HepG2 (cell line): ENCODE data around the gene CHMP4B. TPM values are rescaled to one million over a fixed set of nuclear protein-coding genes. Genes with fewer than 3 reads are reported as not detected.

ENCODE experiments used
- CAMTA2 ChIP-seq: sonication (generic); formaldehyde crosslinking; IDR thresholded peaks from 2 replicates; pipeline ENCODE4 v1.4.0; 2020; ENCODE audit warnings: mild to moderate bottlenecking, missing genetic modification reagents, borderline replicate concordance
- DDIT3 ChIP-seq: sonication (generic); formaldehyde crosslinking; IDR thresholded peaks from 2 replicates; pipeline ENCODE4 v1.4.0; 2020; ENCODE audit warnings: mild to moderate bottlenecking, missing genetic modification reagents
- FOXK1 ChIP-seq: sonication (generic); formaldehyde crosslinking; IDR thresholded peaks from 2 replicates; pipeline ENCODE4 v1.4.0; 2020; ENCODE audit warnings: low read depth, missing genetic modification reagents, borderline replicate concordance
- HOXD1 ChIP-seq: sonication (generic); formaldehyde crosslinking; IDR thresholded peaks from 2 replicates; pipeline ENCODE4 v1.5.0; 2020; ENCODE audit warnings: missing genetic modification reagents
- MYPOP ChIP-seq: sonication (generic); formaldehyde crosslinking; IDR thresholded peaks from 2 replicates; pipeline ENCODE4 v1.8.1; 2023; ENCODE audit warnings: mild to moderate bottlenecking, moderate library complexity, missing genetic modification reagents
- PHF21A ChIP-seq: sonication (generic); formaldehyde crosslinking; IDR thresholded peaks from 2 replicates; pipeline ENCODE4 v1.5.0; 2020; ENCODE audit warnings: mild to moderate bottlenecking, missing genetic modification reagents
- SAP130 ChIP-seq: IDR thresholded peaks from 2 replicates; pipeline ENCODE4 v1.6.1; 2016; ENCODE audit warnings: low read depth
- ZBTB20 ChIP-seq: sonication (generic); formaldehyde crosslinking; IDR thresholded peaks from 2 replicates; pipeline ENCODE4 v1.8.1; 2023; ENCODE audit warnings: missing genetic modification reagents, low read depth, mild to moderate bottlenecking, borderline replicate concordance
- ZFP90 ChIP-seq: sonication (generic); formaldehyde crosslinking; IDR thresholded peaks from 2 replicates; pipeline ENCODE4 v1.8.0; 2022; ENCODE audit warnings: missing genetic modification reagents, mild to moderate bottlenecking, inconsistent platforms, borderline replicate concordance
- ZFYVE20 ChIP-seq: sonication (generic); formaldehyde crosslinking; IDR thresholded peaks from 2 replicates; pipeline ENCODE4 v1.8.0; 2023; ENCODE audit warnings: low read depth, mild to moderate bottlenecking, moderate library complexity, missing genetic modification reagents, borderline replicate concordance
- ZNF224 ChIP-seq: sonication (generic); formaldehyde crosslinking; IDR thresholded peaks from 2 replicates; pipeline ENCODE4 v1.5.0; 2020; ENCODE audit warnings: mild to moderate bottlenecking, missing genetic modification reagents
- ZNF234 ChIP-seq: sonication (generic); formaldehyde crosslinking; conservative IDR thresholded peaks from 2 replicates; pipeline ENCODE4 v1.5.1; 2020; ENCODE audit warnings: mild to moderate bottlenecking, missing genetic modification reagents
- ZNF33A ChIP-seq: sonication (generic); formaldehyde crosslinking; IDR thresholded peaks from 2 replicates; pipeline ENCODE4 v1.5.1; 2020; ENCODE audit warnings: missing genetic modification reagents, mild to moderate bottlenecking, moderate library complexity, borderline replicate concordance
- ZNF646 ChIP-seq: sonication (generic); formaldehyde crosslinking; IDR thresholded peaks from 2 replicates; pipeline ENCODE4 v1.9.0; 2021; ENCODE audit warnings: mild to moderate bottlenecking, missing genetic modification reagents
- ZNF691 ChIP-seq: sonication (generic); formaldehyde crosslinking; IDR thresholded peaks from 2 replicates; pipeline ENCODE4 v1.4.0; 2020; ENCODE audit warnings: missing genetic modification reagents, low read depth, mild to moderate bottlenecking, borderline replicate concordance
- ZNF83 ChIP-seq: sonication (generic); formaldehyde crosslinking; IDR thresholded peaks from 2 replicates; pipeline ENCODE4 v1.4.0; 2020; ENCODE audit warnings: missing genetic modification reagents, mild to moderate bottlenecking, borderline replicate concordance
- polyA plus RNA-seq, 8 experiments: library from polyadenylated mRNA; depleted of rRNA in 3 of 8; stranded (reverse) in 7 of 8; unstranded in 1 of 8; fragments of >200 nt; fragmentation: Illumina TruSeq in 4 of 8; extraction: Trizol in 4 of 8; gene quantifications; 2 replicates each; pipeline versions ENCODE4 v1.2.1 to v1.2.3, GENCODE V29; 2011 to 2016; ENCODE audit warnings: low read depth in 4 of 8, missing spikeins in 1 of 8, mixed read lengths in 1 of 8; ENCODE audit not compliant: insufficient read depth in 1 of 8
- total RNA-seq, 5 experiments: library from RNA; depleted of rRNA; stranded (reverse); fragments of >200 nt; fragmentation: Illumina TruSeq; extraction: Trizol; gene quantifications; 2 replicates each; pipeline ENCODE4 v1.2.3, GENCODE V29; 2016; ENCODE audit warnings: low read depth in 1 of 5

Gene CHMP4B
- total and polyA plus RNA-seq, 2 of the 13 experiments (the other 11 are each of a cell fraction or from before 2014, with no cell fraction given) = 40.1 to 45.6 TPM

GRCh38 chr20:33812908-33813462 is 1.8 kb downstream of the CHMP4B start (continued):
- TF ChIP-seq DDIT3 (no peak), MYPOP (no peak), ZFYVE20 (CRISPR knock-in tag) (no peak), HOXD1 (CRISPR knock-in tag) (no peak), ZNF646 (CRISPR knock-in tag) (no peak), ZBTB20 (CRISPR knock-in tag) (peak; percentile 43; the same call in 1 of the 2 replicates), ZNF224 (no peak), ZFP90 (CRISPR knock-in tag) (0 out of 2 replicates have a peak, but pooled peaks have one; percentile 39), PHF21A (CRISPR knock-in tag) (peak; percentile 35), FOXK1 (CRISPR knock-in tag) (peak; percentile 22; the same call in 1 of the 2 replicates), ZNF691 (CRISPR knock-in tag) (no peak), CAMTA2 (CRISPR knock-in tag) (no peak), ZNF33A (CRISPR knock-in tag) (no peak), ZNF83 (CRISPR knock-in tag) (no peak), SAP130 (CRISPR knock-in tag) (no peak; the same call in 1 of the 2 replicates), ZNF234 (CRISPR knock-in tag) (no peak)
